Fibroblast of lung (primary cell): ENCODE results near the gene MSI2. TPM values are rescaled to one million over a fixed set of nuclear protein-coding genes. Genes with fewer than 3 reads are reported as not detected.

Experiments
- DNase-seq, 2 donors: peaks; one replicate each; pipeline versions ENCODE4 v3.0.0 to v3.0.0-alpha.2; 2010; ENCODE audit warnings: low read depth in 2 of 2
- H2AFZ ChIP-seq: 2 replicates; pipeline ENCODE4 v1.5.1; 2012; ENCODE audit warnings: low read length, control low read depth, inconsistent platforms
- H3K27ac ChIP-seq: 2 replicates; pipeline ENCODE4 v1.5.1; 2011; ENCODE audit warnings: low read length, control low read depth; ENCODE audit not compliant: insufficient read depth
- H3K27me3 ChIP-seq: 2 replicates; pipeline ENCODE4 v1.5.1; 2011; ENCODE audit warnings: mild to moderate bottlenecking, low read length; ENCODE audit not compliant: control insufficient read depth, insufficient read depth
- H3K36me3 ChIP-seq: 2 replicates; pipeline ENCODE4 v1.5.1; 2011; ENCODE audit warnings: low read length; ENCODE audit not compliant: control insufficient read depth, insufficient read depth
- H3K4me1 ChIP-seq: 2 replicates; pipeline ENCODE4 v1.5.1; 2011; ENCODE audit warnings: low read length; ENCODE audit not compliant: control insufficient read depth, insufficient read depth; ENCODE audit errors: extremely low read depth
- H3K4me2 ChIP-seq: 2 replicates; pipeline ENCODE4 v1.5.1; 2011; ENCODE audit warnings: low read length, control low read depth; ENCODE audit not compliant: insufficient read depth; ENCODE audit errors: extremely low read depth
- H3K4me3 ChIP-seq, 4 experiments: fragments of 200-600 bp in 1 of 4; sonication (generic) in 1 of 4; replicated peaks in 1 of 4; 2 replicates each; pipeline ENCODE4 v1.5.1; 2011 to 2016; ENCODE audit warnings: low read length in 4 of 4, low read depth in 3 of 4, mild to moderate bottlenecking in 3 of 4, control low read depth in 2 of 4, inconsistent platforms in 1 of 4, mixed read lengths in 1 of 4; ENCODE audit not compliant: insufficient read depth in 1 of 4; ENCODE audit errors: control extremely low read depth in 1 of 4
- H3K79me2 ChIP-seq: 2 replicates; pipeline ENCODE4 v1.5.1; 2012; ENCODE audit warnings: mild to moderate bottlenecking, low read length, inconsistent platforms; ENCODE audit not compliant: control insufficient read depth, insufficient read depth
- H3K9ac ChIP-seq: 2 replicates; pipeline ENCODE4 v1.5.1; 2011; ENCODE audit warnings: mild to moderate bottlenecking, low read length, control low read depth; ENCODE audit not compliant: insufficient read depth
- H3K9me3 ChIP-seq: 2 replicates; pipeline ENCODE4 v1.5.1; 2012; ENCODE audit warnings: low read depth, low read length; ENCODE audit not compliant: control insufficient read depth, insufficient read depth
- H4K20me1 ChIP-seq: 2 replicates; pipeline ENCODE4 v1.5.1; 2011; ENCODE audit warnings: low read length; ENCODE audit not compliant: control insufficient read depth, insufficient read depth; ENCODE audit errors: extremely low read depth
- CTCF ChIP-seq, 2 donors: IDR thresholded peaks in 1 of 2; conservative IDR thresholded peaks in 1 of 2; 1 replicate in 1 of 2; 2 replicates in 1 of 2; pipeline ENCODE4 v1.5.1; 2011 to 2012; ENCODE audit warnings: low read length in 2 of 2, control low read depth in 1 of 2, inconsistent platforms in 1 of 2, low read depth in 1 of 2, mild to moderate bottlenecking in 1 of 2
- EZH2 ChIP-seq: IDR thresholded peaks from 2 replicates; pipeline ENCODE4 v1.5.1; 2012; ENCODE audit warnings: low read length, control low read depth, mild to moderate bottlenecking; ENCODE audit errors: missing control alignments
- polyA plus RNA-seq, 2 donors: library from polyadenylated mRNA; depleted of rRNA in 1 of 2; stranded (reverse) in 1 of 2; unstranded in 1 of 2; fragments of >200 nt; gene quantifications; 2 replicates each; pipeline ENCODE4 v1.2.1, GENCODE V29; 2011 to 2012; ENCODE audit warnings: missing spikeins in 1 of 2
- total RNA-seq: library from RNA; depleted of rRNA; stranded (reverse); fragments of >200 nt; gene quantifications from 2 replicates; pipeline ENCODE4 v1.2.1, GENCODE V29; 2014

MSI2 gene
- total and polyA plus RNA-seq, 2 donors (not counting 1 experiment from before 2014, with no cell fraction given), result 6.8 to 14.2 TPM

- H3K4me3 ChIP-seq, result no peak overlapping the region
- TF ChIP-seq CTCF (conservative IDR thresholded peaks at IDR 0.05 in 1 of 2, IDR thresholded peaks at IDR 0.05 in 1 of 2; ENCODE audit: low read depth in 1 of 2, low read length in 2 of 2), result no peak
- TF ChIP-seq EZH2, result no peak
- H2AFZ ChIP-seq, result no peak overlapping the region
- H3K27me3 ChIP-seq, result no peaks in the 10 kb centered on the region
- no peak overlapping the region for H3K9ac ChIP-seq
- no peaks in the 10 kb centered on the region for H4K20me1 ChIP-seq
- H3K79me2 ChIP-seq, result no peaks in the 10 kb centered on the region
- DNase-seq, result no peak
- no peaks in the 10 kb centered on the region for H3K4me1 ChIP-seq
- no peaks in the 10 kb centered on the region for H3K36me3 ChIP-seq
- H3K27ac ChIP-seq, result no peak overlapping the region
- H3K9me3 ChIP-seq, result no peaks in the 10 kb centered on the region
- no peak overlapping the region for H3K4me2 ChIP-seq
Measured at GRCh38 chr17:57632294-57632693, 376.0 kb downstream of the MSI2 start.

- no peak for TF ChIP-seq CTCF (conservative IDR thresholded peaks at IDR 0.05 in 1 of 2, IDR thresholded peaks at IDR 0.05 in 1 of 2; ENCODE audit: low read depth in 1 of 2, low read length in 2 of 2)
- TF ChIP-seq EZH2, result no peak
Measured at GRCh38 chr17:57633236-57633635, 376.9 kb downstream of the MSI2 start.

GRCh38 chr17:57634713-57635465 lies 378.6 kb downstream of the MSI2 start:
- Histone ChIP-seq H3K36me3 (no peaks in the 10 kb centered on the region), H3K9ac (no peak overlapping the region), H3K27me3 (no peaks in the 10 kb centered on the region), H3K4me1 (no peaks in the 10 kb centered on the region), H3K9me3 (no peaks in the 10 kb centered on the region), H2AFZ (no peak overlapping the region), H4K20me1 (no peaks in the 10 kb centered on the region), H3K27ac (no peak overlapping the region), H3K4me2 (no peak overlapping the region), H3K79me2 (no peaks in the 10 kb centered on the region), H3K4me3 (no peak overlapping the region)
- TF ChIP-seq CTCF (conservative IDR thresholded peaks at IDR 0.05 in 1 of 2, IDR thresholded peaks at IDR 0.05 in 1 of 2; ENCODE audit: low read depth in 1 of 2, low read length in 2 of 2), result no peak
- no peak for TF ChIP-seq EZH2
- peak; percentile 39 to 74 for DNase-seq

More at GRCh38 chr17:57633236-57633635, 376.9 kb downstream of the MSI2 start:
- H3K36me3 ChIP-seq, result no peaks in the 10 kb centered on the region
- DNase-seq, result no peak
- no peak overlapping the region for H3K27ac ChIP-seq
- no peak overlapping the region for H3K9ac ChIP-seq
- no peaks in the 10 kb centered on the region for H4K20me1 ChIP-seq
- no peaks in the 10 kb centered on the region for H3K9me3 ChIP-seq
- H3K4me3 ChIP-seq, result no peak overlapping the region
- H3K27me3 ChIP-seq, result no peaks in the 10 kb centered on the region
- H3K4me2 ChIP-seq, result no peak overlapping the region
- no peaks in the 10 kb centered on the region for H3K79me2 ChIP-seq
- H2AFZ ChIP-seq, result no peak overlapping the region
- no peaks in the 10 kb centered on the region for H3K4me1 ChIP-seq
